Right atrium auricular region (tissue), 2 donors: ENCODE measurements around the gene TNNI3K. TPM values are rescaled to one million over a fixed set of nuclear protein-coding genes. Genes with fewer than 3 reads are reported as not detected.

Experiments used
- DNase-seq: peaks from one replicate; pipeline ENCODE4 v3.0.0-alpha.2; 2019; ENCODE audit warnings: low spot score
- H3K27ac ChIP-seq, 2 donors: fragments of 200-600 bp; sonication (generic); 1 replicate in 1 of 2; 2 replicates in 1 of 2; pipeline ENCODE4 v1.5.1; 2016 to 2019
- H3K27me3 ChIP-seq, 2 donors: fragments of 200-600 bp; sonication (generic); one replicate each; pipeline versions ENCODE4 v1.5.1 to v1.6.0; 2017 to 2019
- H3K36me3 ChIP-seq: fragments of 200-600 bp; sonication (generic); one replicate; pipeline ENCODE4 v1.5.1; 2016
- H3K4me1 ChIP-seq, 2 donors: fragments of 200-600 bp; sonication (generic); one replicate each; pipeline versions ENCODE4 v1.5.1 to v1.6.0; 2017 to 2019
- H3K4me3 ChIP-seq, 2 donors: fragments of 200-600 bp; sonication (generic); 1 replicate in 1 of 2; 2 replicates in 1 of 2; pipeline ENCODE4 v1.5.1; 2017 to 2019; ENCODE audit warnings: mild to moderate bottlenecking in 1 of 2, moderate library complexity in 1 of 2
- H3K9me3 ChIP-seq, 2 donors: fragments of 200-600 bp; sonication (generic); one replicate each; pipeline ENCODE4 v1.5.1; 2019
- CTCF ChIP-seq, 2 donors: fragments of 200-600 bp; sonication (generic); IDR thresholded peaks; one replicate each; pipeline ENCODE4 v1.5.1; 2019; ENCODE audit warnings: antibody characterized with exemption in 2 of 2
- total RNA-seq, 2 donors: library from RNA; depleted of rRNA; stranded (reverse); fragments of >200 nt; gene quantifications; one replicate each; pipeline ENCODE4 v1.1.0, GENCODE V29; 2016

The TNNI3K gene
- total RNA-seq, 2 donors from 2014 or later: 14.6 to 18.3 TPM

- no peaks in the 10 kb centered on the region for H3K4me1 ChIP-seq
- H3K36me3 ChIP-seq: no peaks in the 10 kb centered on the region
- TF ChIP-seq CTCF (IDR thresholded peaks at IDR 0.05): no peak
- no peaks in the 10 kb centered on the region for H3K27me3 ChIP-seq
- no peak overlapping the region for H3K4me3 ChIP-seq
- no peak for DNase-seq
- no peaks in the 10 kb centered on the region for H3K9me3 ChIP-seq
- H3K27ac ChIP-seq: no peak overlapping the region
Measured at GRCh38 chr1:74375376-74375775, 140.2 kb downstream of the TNNI3K start.

DNA sequence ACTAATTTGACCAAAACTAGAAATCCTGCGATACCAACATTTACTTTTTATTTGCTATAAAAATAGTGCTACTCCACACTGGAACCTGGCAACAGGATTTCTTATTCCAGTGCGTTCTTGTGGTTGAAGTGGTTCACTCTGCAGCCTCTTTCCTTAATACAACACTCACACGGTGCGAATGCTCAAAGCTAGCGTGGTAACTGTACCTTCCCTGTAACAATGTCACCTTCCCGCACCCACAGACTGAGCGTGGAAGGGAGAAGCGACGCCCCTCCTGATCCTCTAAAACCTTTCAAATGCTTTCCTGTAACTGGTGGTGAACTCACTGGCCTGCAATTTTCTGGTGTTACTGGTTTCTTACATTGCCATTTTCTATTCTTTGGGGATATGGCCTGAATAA lies 145.1 kb downstream of the TNNI3K start:
- no peaks in the 10 kb centered on the region for H3K27me3 ChIP-seq
- no peak overlapping the region for H3K4me3 ChIP-seq
- DNase-seq: no peak
- no peaks in the 10 kb centered on the region for H3K9me3 ChIP-seq
- no peaks in the 10 kb centered on the region for H3K4me1 ChIP-seq
- TF ChIP-seq CTCF (IDR thresholded peaks at IDR 0.05): no peak
- no peaks in the 10 kb centered on the region for H3K36me3 ChIP-seq
- H3K27ac ChIP-seq: no peak overlapping the region

GRCh38 chr1:74388855-74389254 lies 153.7 kb downstream of the TNNI3K start:
- Histone ChIP-seq H3K4me3 (no peak overlapping the region), H3K36me3 (no peaks in the 10 kb centered on the region), H3K27me3 (no peaks in the 10 kb centered on the region), H3K9me3 (no peaks in the 10 kb centered on the region), H3K27ac (no peak overlapping the region), H3K4me1 (peaks cover 0 to 6% of the 10 kb centered on the region in 2 donors)
- DNase-seq: no peak
- no peak for TF ChIP-seq CTCF (IDR thresholded peaks at IDR 0.05)

DNA sequence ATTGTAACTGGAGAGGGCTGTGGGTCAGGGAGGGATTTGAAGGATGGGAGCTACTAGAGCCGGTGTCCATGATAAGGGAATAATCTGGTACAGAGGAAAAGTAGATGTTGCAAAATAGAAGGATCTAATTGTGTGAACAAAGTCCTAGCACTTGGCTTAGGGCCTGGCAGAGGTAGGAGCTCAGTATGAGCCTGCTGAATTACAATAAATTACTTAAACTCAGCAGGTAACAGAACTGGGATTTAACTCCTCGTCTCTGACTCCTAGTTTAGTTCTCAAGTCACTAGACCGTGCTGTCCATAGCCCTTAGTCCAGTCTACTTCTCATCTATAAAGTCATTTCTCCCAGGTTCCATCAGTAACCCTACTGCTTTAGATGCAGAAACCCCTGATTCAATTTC lies 157.0 kb downstream of the TNNI3K start:
- no peaks in the 10 kb centered on the region for H3K27me3 ChIP-seq
- no peak for TF ChIP-seq CTCF (IDR thresholded peaks at IDR 0.05)
- H3K27ac ChIP-seq: no peak overlapping the region
- no peak overlapping the region for H3K4me3 ChIP-seq
- DNase-seq: no peak
- H3K4me1 ChIP-seq: peaks cover 0 to 16% of the 10 kb centered on the region in 2 donors
- H3K9me3 ChIP-seq: no peaks in the 10 kb centered on the region
- no peaks in the 10 kb centered on the region for H3K36me3 ChIP-seq

GRCh38 chr1:74392840-74393239 lies 157.7 kb downstream of the TNNI3K start:
- TF ChIP-seq CTCF (IDR thresholded peaks at IDR 0.05): no peak
- Histone ChIP-seq H3K27ac (no peak overlapping the region), H3K9me3 (no peaks in the 10 kb centered on the region), H3K4me1 (peaks cover 0 to 16% of the 10 kb centered on the region in 2 donors), H3K4me3 (no peak overlapping the region), H3K27me3 (no peaks in the 10 kb centered on the region), H3K36me3 (no peaks in the 10 kb centered on the region)
- DNase-seq: no peak

GRCh38 chr1:74395571-74395970 lies 160.4 kb downstream of the TNNI3K start:
- Histone ChIP-seq H3K36me3 (no peaks in the 10 kb centered on the region), H3K27me3 (no peaks in the 10 kb centered on the region), H3K27ac (peak overlapping the region; percentile 4 to 23), H3K4me1 (peaks cover 0 to 16% of the 10 kb centered on the region in 2 donors), H3K4me3 (no peak overlapping the region), H3K9me3 (no peaks in the 10 kb centered on the region)
- no peak for DNase-seq
- TF ChIP-seq CTCF (IDR thresholded peaks at IDR 0.05): no peak
